HK-2 (cell line): ENCODE data around the gene CDK7.
"Not testable (repeated sequence)": the region's sequence is repeated elsewhere in the genome, so short reads cannot be mapped to it uniquely, and the experiment has no call there.

ENCODE experiments used
- DNase-seq: peaks from one replicate; pipeline ENCODE4 v3.0.0-alpha.2; 2018; ENCODE audit not compliant: unreplicated experiment

The CDK7 gene

GRCh38 chr5:69234457-69235268 is at the start of gene CDK7:
Gene CDK7, plus strand, starts transcription at chr5:69234886. Its CDS starts 90 bp downstream, at chr5:69234976.
- peak; percentile 84 for DNase-seq

GRCh38 chr5:69187342-69187741 is 47.3 kb upstream of the CDK7 start:
- DNase-seq, result no peak

GRCh38 chr5:69188811-69189161 is 45.9 kb upstream of the CDK7 start:
- no peak for DNase-seq

- DNase-seq, result peak; percentile 83
These were observed 45.3 kb upstream of the CDK7 start, which contains the start of gene CENPH for GRCh38 chr5:69189162-69190086. Gene CENPH, plus strand, starts transcription at chr5:69189583. Its CDS starts 52 bp downstream, at chr5:69189635.

- no peak for DNase-seq
These were observed 32.2 kb upstream of the CDK7 start for GRCh38 chr5:69202497-69202896.

- DNase-seq, result no peak
These were observed 28.0 kb upstream of the CDK7 start for GRCh38 chr5:69206528-69207190.

- DNase-seq, result no peak
These were observed 25.1 kb upstream of the CDK7 start for GRCh38 chr5:69209602-69210001.

- DNase-seq, result no peak
These were observed 23.5 kb upstream of the CDK7 start for GRCh38 chr5:69211200-69211599.

GRCh38 chr5:69212022-69212421 is 22.7 kb upstream of the CDK7 start:
- DNase-seq, result no peak

- no peak for DNase-seq
These were observed 21.0 kb upstream of the CDK7 start for GRCh38 chr5:69213513-69214215.

- no peak for DNase-seq
These were observed 17.6 kb upstream of the CDK7 start for GRCh38 chr5:69217151-69217511.

GRCh38 chr5:69217548-69218526 is 16.8 kb upstream of the CDK7 start:
- DNase-seq, result peak; percentile 88

- DNase-seq, result no peak
These were observed 14.7 kb upstream of the CDK7 start for GRCh38 chr5:69219939-69220338.

- not testable (repeated sequence) for DNase-seq
These were observed 14.3 kb upstream of the CDK7 start for GRCh38 chr5:69220371-69220770.

- DNase-seq, result not testable (repeated sequence)
These were observed 13.9 kb upstream of the CDK7 start for GRCh38 chr5:69220833-69221232.

- DNase-seq, result no peak
These were observed 10.2 kb upstream of the CDK7 start for GRCh38 chr5:69224520-69224919.

GRCh38 chr5:69225860-69226259 is 8.8 kb upstream of the CDK7 start:
- no peak for DNase-seq

- DNase-seq, result no peak
These were observed 4.5 kb upstream of the CDK7 start for GRCh38 chr5:69230181-69230580.

GRCh38 chr5:69231281-69231680 is 3.4 kb upstream of the CDK7 start:
- DNase-seq, result no peak

GRCh38 chr5:69231851-69232250 is 2.8 kb upstream of the CDK7 start:
- peak; percentile 27 for DNase-seq
